ENCODE measurements around the gene ZBTB7B.

DNA sequence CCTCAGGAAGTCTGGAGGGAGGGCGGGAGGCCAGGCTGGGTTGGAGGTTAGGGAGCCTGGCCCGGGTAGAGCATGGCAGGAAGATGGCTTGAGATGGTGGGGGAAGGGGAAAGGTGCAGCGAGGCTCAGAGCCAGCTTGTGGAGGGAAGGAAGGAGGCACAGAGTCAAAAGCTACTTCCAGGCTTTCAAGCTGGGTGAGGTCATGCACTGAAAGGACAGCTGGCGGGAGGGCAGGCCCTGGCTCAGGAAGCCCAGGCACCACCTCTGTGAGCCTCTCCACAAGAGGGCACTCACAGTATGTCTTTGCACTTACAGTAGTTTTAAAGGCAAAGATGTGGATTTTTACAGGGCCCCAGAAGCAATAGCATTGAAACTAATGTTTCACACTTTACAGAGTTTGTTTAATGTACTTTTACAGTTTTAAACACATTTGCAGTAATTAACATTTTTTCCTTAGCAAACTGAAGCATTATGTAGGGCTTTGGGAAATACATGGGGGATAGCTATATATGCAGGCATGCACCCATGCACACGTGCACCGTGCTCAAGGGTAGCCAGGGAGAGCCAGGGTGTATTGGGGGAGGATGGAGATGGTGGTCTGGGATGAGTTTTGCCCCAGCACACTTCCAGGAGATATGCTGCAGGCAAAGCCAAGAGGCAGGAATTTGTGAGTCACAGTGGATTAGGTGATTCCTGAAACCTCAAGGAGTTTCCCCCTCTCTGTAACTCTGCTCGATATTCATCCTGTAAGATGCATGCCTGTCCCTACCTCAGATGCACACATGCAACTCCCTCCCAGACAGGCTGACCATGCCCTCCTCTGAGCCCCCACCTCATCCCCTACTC is 42.4 kb downstream of the ZBTB7B start:
- TF ChIP-seq, protein P1, sequence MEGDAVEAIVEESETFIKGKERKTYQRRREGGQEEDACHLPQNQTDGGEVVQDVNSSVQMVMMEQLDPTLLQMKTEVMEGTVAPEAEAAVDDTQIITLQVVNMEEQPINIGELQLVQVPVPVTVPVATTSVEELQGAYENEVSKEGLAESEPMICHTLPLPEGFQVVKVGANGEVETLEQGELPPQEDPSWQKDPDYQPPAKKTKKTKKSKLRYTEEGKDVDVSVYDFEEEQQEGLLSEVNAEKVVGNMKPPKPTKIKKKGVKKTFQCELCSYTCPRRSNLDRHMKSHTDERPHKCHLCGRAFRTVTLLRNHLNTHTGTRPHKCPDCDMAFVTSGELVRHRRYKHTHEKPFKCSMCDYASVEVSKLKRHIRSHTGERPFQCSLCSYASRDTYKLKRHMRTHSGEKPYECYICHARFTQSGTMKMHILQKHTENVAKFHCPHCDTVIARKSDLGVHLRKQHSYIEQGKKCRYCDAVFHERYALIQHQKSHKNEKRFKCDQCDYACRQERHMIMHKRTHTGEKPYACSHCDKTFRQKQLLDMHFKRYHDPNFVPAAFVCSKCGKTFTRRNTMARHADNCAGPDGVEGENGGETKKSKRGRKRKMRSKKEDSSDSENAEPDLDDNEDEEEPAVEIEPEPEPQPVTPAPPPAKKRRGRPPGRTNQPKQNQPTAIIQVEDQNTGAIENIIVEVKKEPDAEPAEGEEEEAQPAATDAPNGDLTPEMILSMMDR (IDR thresholded peaks at IDR 0.05): peak; percentile 73 to 97 (median 91)
- TF ChIP-seq POLR2A (IDR thresholded peaks at IDR 0.05): no peak

Data from body of pancreas (tissue), 4 donors.